Mucosa of rectum (tissue), 2 donors: Measurements from ENCODE around the gene SUCLG1.

Source experiments
- H3K27ac ChIP-seq, 2 donors: one replicate each; pipeline ENCODE4 v1.7.0; 2013; ENCODE audit warnings: inconsistent platforms in 2 of 2, low read depth in 2 of 2, low read length in 2 of 2
- H3K27me3 ChIP-seq, 2 donors: one replicate each; pipeline ENCODE4 v1.7.0; 2013; ENCODE audit warnings: low read length in 2 of 2; ENCODE audit not compliant: control insufficient read depth in 2 of 2, insufficient read depth in 2 of 2
- H3K36me3 ChIP-seq, 2 donors: one replicate each; pipeline ENCODE4 v1.7.0; 2013; ENCODE audit warnings: low read length in 2 of 2; ENCODE audit not compliant: control insufficient read depth in 2 of 2, insufficient read depth in 2 of 2
- H3K4me1 ChIP-seq, 2 donors: one replicate each; pipeline ENCODE4 v1.7.0; 2013; ENCODE audit warnings: low read length in 2 of 2, mild to moderate bottlenecking in 1 of 2; ENCODE audit not compliant: control insufficient read depth in 2 of 2, insufficient read depth in 2 of 2
- H3K4me3 ChIP-seq, 2 donors: one replicate each; pipeline ENCODE4 v1.7.0; 2013; ENCODE audit warnings: low read length in 2 of 2
- H3K9ac ChIP-seq, 2 donors: one replicate each; pipeline ENCODE4 v1.7.0; 2013; ENCODE audit warnings: low read length in 2 of 2, low read depth in 1 of 2, mild to moderate bottlenecking in 1 of 2
- H3K9me3 ChIP-seq, 2 donors: one replicate each; pipeline ENCODE4 v1.7.0; 2013; ENCODE audit warnings: low read length in 2 of 2; ENCODE audit not compliant: control insufficient read depth in 2 of 2
- donor health status: healthy.
- donor health status: Normal muscosa, but diverticular disease.

SUCLG1 gene

DNA sequence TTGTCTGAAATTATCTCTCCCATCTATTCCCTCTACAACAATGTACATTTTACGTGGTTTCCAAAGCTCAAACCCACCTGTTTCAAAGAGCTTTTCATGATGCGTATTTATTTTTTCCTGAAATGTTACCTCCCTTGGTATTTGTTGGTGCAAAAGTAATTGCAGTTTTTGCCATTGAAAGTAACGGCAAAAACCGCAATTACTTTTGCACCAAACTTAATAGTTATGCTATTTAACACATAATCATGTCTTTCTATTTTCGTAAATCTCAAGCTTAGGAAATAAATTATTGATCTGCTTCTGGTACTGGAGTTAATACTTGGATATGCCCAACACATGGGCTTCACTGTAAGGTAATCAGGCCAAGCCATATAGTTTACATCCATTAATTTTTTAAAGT, 85.2 kb downstream of the SUCLG1 start:
- no peaks in the 10 kb centered on the region for H3K27me3 ChIP-seq
- H3K4me3 ChIP-seq, result no peak overlapping the region
- H3K36me3 ChIP-seq, result no peaks in the 10 kb centered on the region
- H3K9me3 ChIP-seq, result no peaks in the 10 kb centered on the region
- H3K27ac ChIP-seq, result no peak overlapping the region
- no peaks in the 10 kb centered on the region for H3K4me1 ChIP-seq
- H3K9ac ChIP-seq, result no peak overlapping the region
